Activated CD4-positive, alpha-beta T cell treated with anti-CD3 and anti-CD28 coated beads, Interleukin-2, amount 50 U/mL, for 16 hours (primary cell): ENCODE data around the gene TNP2.

Experiments
- DNase-seq: peaks from one replicate; pipeline ENCODE4 v3.0.0-alpha.2; 2020

Gene TNP2

DNA sequence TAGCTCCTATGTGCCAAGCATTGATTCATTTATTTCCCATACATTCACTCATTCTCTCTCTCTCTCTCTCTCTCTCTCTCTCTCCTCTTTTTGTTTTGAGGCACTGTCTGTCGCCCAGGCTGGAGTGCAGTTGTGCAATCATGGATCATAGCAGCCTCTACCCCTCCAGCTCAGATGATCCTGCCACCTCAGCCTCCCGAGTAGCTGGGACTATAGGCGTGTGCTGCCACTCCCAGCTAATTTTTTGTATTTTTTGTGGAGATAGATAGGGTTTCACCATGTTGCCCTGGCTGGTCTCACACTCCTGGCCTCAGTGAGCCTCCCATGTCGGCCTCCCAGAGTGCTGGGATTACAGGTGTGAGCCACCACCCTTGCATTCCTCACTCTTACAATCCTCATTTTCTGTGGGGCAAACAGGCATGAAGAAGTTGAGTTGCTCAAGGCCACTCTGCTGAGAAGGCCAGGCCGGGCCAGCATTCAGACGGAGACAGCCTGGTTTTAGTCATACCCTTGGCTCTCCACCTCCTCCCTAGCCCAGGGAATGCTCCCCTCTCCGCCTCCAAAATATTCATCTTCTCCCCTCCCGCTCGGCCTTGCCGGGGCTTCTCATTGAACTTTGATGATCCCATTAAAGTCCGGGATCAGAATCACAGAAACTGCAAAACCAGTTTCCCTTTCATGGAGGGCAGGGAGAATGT, 7.9 kb upstream of the TNP2 start:
- DNase-seq: no peak

- no peak for DNase-seq
These were observed 7.2 kb upstream of the TNP2 start, which contains the start of gene PRM2 for GRCh38 chr16:11276143-11276895. TSS of gene PRM2 (minus strand) at chr16:11276480. CDS start at chr16:11276370, 110 bp downstream.

DNA sequence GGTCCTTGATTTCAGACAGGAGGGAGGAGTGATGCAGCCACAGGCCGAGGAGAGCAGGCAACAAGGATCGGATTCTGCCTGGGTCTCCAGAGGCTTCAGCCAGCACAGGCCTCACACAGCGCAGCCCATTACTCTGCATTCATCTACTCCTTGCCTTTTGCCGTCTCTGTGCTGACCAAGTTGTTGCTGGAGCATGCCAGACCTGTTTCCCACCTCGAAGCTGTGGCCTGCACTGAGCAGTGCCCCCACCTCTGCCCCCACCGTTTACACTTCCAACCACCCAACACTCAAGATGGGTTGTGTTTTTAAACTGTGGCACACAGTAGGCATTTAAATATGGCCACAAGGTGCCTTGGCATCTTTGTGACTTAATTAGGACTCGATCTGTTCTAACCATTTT, 5.8 kb upstream of the TNP2 start:
- no peak for DNase-seq

GRCh38 chr16:11273721-11274324, 4.7 kb upstream of the TNP2 start:
- no peak for DNase-seq

DNA sequence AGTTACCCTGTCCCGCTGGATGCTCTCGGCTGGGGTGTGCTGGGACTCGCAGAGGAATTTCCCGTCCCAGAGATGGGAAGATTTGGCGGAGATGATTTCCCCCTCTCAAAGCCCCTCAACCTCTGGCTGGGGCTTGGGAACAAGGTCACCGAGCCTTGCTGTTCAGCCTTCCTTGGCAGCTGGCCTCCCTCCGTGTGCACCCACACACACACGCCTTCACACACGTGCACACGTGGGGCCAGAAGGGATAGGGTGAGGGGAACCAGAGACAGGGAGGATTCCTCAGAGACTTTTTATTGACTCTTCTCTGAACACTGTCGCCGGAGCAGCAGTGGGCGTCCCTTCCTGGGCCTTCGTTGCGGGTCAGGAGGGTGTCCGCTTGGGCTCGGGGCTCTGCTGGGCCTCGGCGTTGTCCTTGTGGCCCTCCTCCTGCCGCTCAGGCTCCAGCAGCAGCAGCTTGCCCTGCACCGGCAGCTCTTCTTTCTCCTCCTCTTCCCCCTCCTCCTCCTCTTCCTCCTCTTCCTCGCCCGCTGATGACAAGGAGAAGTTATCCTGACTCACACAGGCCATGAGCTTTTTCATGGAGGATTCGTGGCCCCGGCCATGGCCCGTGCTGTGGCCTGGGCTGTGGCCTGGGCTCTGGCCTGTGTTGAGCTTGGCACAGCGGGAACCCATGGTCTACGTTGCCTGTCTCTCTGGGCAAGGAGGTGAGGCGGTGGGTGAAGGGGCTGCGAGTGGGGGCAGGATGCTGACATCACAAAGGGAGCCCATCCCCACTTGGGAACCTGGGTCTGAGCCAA, 4.0 kb upstream of the TNP2 start, which contains the start of gene PRM3:
Gene PRM3 (minus strand): TSS at position 709 of the 800 bp plus-strand sequence. CDS start 34 bp downstream, at position 675.
- DNase-seq: no peak

DNA sequence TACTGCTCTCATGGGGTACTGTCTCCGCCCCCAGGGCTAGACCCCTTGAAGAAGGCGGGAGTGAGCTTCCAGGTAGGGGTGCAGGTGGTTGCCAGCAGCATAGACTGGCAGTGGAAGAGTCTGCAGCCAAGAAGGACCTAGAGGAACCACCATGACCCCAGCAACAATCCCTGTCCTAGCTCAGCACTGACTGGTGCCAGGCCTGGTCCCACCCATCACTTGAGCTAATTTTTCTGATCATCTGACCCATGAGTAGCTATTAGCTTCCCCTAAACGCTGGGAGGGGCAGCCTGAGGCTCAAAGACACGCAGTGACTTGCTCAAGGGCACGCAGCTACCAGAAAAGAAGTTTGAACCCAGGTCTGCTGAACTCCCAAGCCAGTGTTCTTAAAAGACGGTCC, 3.4 kb upstream of the TNP2 start:
- DNase-seq: no peak

DNA sequence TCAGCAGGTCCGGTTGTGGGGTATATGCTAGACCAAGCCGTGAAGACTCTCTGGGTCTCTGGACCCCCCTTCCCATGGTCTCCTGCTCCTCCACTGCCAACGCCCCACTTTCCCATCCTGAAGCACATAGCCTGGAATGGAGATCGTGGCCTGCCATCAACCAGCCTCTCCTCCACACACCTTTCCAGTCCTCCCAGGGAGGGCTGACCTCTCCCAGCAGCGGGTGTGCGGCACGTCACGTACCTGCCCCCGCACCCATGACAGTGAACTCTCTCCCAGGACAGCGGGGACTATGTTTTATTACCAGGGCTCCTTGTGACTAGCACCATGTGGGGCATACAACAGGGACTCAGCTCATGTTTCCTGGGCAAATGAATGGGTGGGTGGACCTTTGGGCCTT, 2.5 kb upstream of the TNP2 start:
- DNase-seq: no peak

DNA sequence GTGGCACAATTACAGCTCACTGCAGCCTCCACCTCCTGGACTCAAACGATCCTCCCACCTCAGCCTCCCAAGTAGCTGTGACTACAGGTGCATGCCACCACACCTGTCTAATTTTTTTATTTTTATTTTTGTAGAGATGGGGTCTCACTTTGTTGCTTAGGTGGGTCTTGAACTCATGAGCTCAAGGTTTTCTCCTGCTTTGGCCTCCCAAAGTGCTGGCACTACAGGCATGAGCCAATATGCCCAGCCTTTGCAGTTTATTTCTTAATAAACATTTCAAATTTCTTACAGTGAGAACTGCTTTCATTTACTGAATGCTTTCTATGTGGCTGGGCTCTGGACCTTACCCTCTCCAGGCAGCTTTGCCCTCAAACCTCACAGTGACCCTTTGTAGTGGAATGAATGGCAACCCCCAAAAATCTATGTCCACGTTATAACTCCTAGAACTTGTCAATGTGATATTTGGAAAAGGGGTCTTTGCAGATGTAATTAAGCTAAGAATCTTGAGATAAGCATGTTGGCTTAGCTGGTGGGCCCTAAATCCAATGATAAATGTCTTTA, 1.6 kb upstream of the TNP2 start:
- DNase-seq: no peak

DNA sequence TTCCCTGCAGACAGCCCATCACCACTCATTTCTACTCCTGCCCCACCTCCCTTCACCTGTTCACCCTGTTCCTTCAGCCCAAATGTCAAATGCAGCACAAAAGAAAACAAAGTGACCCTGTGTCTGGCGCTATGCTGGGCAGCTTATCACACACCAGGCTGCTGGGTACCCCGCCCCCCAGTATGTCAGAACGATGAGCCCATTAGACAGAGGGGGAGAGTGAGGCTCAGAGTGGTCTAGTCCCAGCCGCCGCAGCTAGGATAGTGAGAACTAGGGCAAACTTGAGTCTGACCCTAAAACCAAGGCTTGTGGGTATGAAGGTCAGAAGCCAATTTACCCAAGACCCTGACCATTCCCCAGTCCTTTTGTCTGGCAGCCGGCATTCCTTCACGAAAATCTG, 4.0 kb downstream of the TNP2 start:
- no peak for DNase-seq

- DNase-seq: no peak
These were observed 4.8 kb downstream of the TNP2 start for GRCh38 chr16:11264155-11264832.

- DNase-seq: peak; percentile 80
These were observed 5.4 kb downstream of the TNP2 start for GRCh38 chr16:11263737-11264136.

- no peak for DNase-seq
These were observed 6.2 kb downstream of the TNP2 start for GRCh38 chr16:11262915-11263314.

GRCh38 chr16:11260596-11260966, 8.5 kb downstream of the TNP2 start:
- no peak for DNase-seq

DNA sequence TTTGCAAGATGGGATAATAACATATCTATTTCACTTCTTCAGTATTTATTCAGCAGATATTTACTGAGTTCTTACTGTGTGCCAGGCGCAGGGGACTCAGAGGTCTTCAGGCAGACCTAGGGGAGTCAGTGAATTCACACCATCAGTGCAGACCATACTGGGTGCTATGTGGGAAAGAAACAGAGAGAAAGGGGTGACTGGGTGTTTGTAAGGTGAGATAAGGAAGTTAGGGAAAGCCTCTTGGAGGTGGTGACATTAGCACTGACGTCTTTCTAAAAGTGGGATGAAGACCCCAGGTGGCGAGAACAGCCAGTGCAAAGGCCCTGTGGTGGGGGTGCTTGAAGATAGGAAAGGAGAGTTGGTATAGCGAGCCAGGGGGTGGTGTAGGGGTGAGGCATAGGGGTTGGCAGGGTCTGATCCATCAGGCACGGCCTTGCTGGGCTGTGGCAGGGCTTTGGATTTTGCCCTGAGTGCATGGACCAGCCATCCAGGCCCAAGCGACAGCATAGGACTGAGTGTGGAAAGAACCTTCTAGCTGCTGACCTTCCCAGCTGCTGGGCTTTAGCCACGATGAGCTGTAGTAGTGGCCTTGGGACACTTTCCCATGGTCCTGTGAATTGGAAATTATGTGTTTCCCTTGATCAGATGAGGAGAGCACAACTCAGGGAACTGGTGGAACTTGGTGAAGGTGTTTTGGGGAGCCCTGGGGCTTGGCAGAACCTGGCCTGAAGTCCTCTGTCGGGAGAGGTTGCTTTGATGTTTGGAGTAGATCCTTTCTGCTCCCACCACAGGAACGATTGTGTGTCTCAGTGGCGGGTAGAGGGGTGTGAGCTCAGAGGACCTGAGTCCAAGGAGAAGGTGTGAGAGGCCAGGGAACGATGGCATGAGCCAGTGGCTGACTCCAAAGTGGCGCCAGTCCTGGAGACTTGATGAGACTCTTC, 9.2 kb downstream of the TNP2 start:
- no peak for DNase-seq

DNA sequence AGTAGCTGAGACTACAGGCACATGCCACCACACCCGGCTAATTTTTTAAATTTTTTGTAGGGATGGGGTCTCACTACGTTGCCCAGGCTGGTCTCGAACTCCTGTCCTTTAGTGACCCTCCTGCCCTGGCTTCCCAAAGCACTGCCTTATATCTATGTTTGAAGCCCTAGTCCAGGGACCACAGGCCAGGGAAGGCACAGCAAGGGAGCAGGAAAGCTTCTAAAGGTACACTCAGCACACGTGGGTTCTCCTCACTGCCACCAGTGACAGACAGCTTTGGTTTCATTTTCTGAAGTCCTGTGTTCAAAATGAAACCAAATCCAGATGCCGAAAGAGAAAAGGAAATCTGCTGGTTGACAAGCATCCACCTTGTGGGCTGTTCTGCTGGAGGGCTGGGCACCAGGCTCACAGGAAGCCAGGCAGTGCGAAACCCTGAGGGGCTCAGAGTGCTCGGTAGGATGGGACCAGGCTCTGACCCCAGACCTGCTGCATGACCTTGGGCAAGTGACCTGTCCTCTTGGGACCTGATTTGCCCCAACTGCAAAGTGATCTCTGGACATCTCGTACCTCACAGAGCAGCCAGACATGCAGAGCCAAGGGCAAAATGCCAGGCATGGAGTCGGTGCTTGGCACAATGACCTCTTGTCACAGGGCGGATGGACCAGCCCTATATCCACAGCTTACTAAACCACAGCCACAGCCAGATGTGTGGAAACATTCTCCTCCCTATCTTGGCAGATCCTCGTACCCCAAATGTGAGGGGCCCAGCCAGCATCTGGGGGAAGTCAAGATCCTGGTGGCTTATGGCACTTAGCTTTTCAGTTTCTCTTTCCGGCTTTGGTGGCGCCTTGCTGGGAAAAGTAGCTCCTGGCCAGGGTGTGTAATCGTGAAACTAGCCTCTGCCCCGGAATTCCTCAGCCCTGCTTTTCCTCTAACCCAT, 10.3 kb downstream of the TNP2 start:
- peak; percentile 83 for DNase-seq

GRCh38 chr16:11257131-11257938, 11.8 kb downstream of the TNP2 start:
- DNase-seq: peak; percentile 80

DNA sequence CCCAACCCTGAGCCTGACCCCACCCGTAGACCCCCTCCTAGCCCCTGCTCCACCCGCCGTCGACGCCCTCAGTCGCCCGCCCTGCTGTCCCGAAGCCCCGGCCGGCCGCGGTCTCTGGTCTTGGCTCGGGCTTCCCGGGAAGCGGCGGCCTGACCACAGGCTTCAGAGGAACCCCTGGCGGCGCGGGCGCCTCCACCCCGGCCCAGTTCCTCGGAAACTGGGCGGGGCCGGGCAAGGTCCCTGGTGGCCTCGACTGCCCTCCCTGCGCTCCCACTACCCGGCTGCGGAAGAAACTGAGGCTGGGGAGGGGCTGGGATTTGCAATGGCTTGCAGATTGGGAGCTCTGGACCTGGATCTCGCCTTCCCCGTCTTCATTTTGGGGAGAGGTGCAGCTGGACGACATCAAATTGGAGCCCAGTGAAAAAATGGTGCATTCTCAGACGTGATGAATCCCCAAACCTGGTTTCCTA, 12.4 kb downstream of the TNP2 start:
- peak; percentile 27 for DNase-seq

- peak; percentile 91 for DNase-seq
These were observed 13.1 kb downstream of the TNP2 start, which contains the start of gene SOCS1 for GRCh38 chr16:11255737-11256660. TSS of gene SOCS1 (minus strand) at chr16:11256204. CDS start at chr16:11255478, 726 bp downstream.
